Activated CD4-positive, alpha-beta memory T cell treated with anti-CD3 and anti-CD28 coated beads for 36 hours (primary cell): Measurements from ENCODE around the gene MS4A3. TPM values are rescaled to one million over a fixed set of nuclear protein-coding genes. Genes with fewer than 3 reads are reported as not detected.
"Not testable (repeated sequence)": the region's sequence is repeated elsewhere in the genome, so short reads cannot be mapped to it uniquely, and the experiment has no call there.

Source experiments
- CTCF ChIA-PET: fragments of 350-600 bp; sonication (Branson Sonifier 250); formaldehyde crosslinking; loops from one replicate; lab custom pipeline; 2021; ENCODE audit warnings: antibody characterized with exemption, inconsistent platforms; lab: Charles Lee
- POLR2A ChIA-PET: fragments of 350-600 bp; sonication (Branson Sonifier 250); formaldehyde crosslinking; loops from one replicate; lab custom pipeline; 2021; ENCODE audit warnings: antibody characterized with exemption; lab: Charles Lee
- DNase-seq: peaks from one replicate; pipeline ENCODE4 v3.0.0-alpha.2; 2020
- H3K27ac Mint-ChIP-seq: one replicate; pipeline ENCODE4 v1.8.0; 2021; ENCODE audit warnings: mixed read lengths
- H3K27me3 Mint-ChIP-seq: one replicate; pipeline ENCODE4 v1.8.0; 2021; ENCODE audit warnings: mixed read lengths
- H3K36me3 Mint-ChIP-seq: one replicate; pipeline ENCODE4 v1.8.0; 2021; ENCODE audit warnings: mixed read lengths
- H3K4me1 Mint-ChIP-seq: one replicate; pipeline ENCODE4 v1.8.0; 2021; ENCODE audit warnings: low read depth, mixed read lengths
- H3K4me3 Mint-ChIP-seq: one replicate; pipeline ENCODE4 v1.8.0; 2021; ENCODE audit warnings: mild to moderate bottlenecking, mixed read lengths
- H3K9me3 Mint-ChIP-seq: one replicate; pipeline ENCODE4 v1.8.0; 2021; ENCODE audit warnings: mixed read lengths
- intact Hi-C: fragments of 100-400 bp; cut with micrococcal nuclease; formaldehyde crosslinking; loops from one replicate; pipeline ENCODE4 v1.15.1; 2023
- total RNA-seq, 2 experiments: library from RNA; stranded (reverse); gene quantifications; one replicate each; pipeline ENCODE4 v1.2.3, GENCODE V29; 2021

Gene MS4A3, protein sequence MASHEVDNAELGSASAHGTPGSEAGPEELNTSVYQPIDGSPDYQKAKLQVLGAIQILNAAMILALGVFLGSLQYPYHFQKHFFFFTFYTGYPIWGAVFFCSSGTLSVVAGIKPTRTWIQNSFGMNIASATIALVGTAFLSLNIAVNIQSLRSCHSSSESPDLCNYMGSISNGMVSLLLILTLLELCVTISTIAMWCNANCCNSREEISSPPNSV
- not detected for total RNA-seq

- no peaks in the 10 kb centered on the region for H3K36me3 Mint-ChIP-seq
- CTCF ChIA-PET, result no interaction called here
- peaks cover 2% of the 10 kb centered on the region for H3K4me1 Mint-ChIP-seq
- H3K4me3 Mint-ChIP-seq, result no peak within 1 kb of the TSS
- no peak for DNase-seq
- H3K27ac Mint-ChIP-seq, result no peak within 1 kb of the TSS
- POLR2A ChIA-PET, result no interaction called here
- H3K9me3 Mint-ChIP-seq, result peaks cover 3% of the 10 kb centered on the region
- peaks cover 19% of the 10 kb centered on the region for H3K27me3 Mint-ChIP-seq
- intact Hi-C loops, result no loop called here
Observed at GRCh38 chr11:60056349-60056969, at the start of gene MS4A3. Gene MS4A3, plus strand, starts transcription at chr11:60056665. Its CDS starts 4,496 bp downstream, at chr11:60061161.

- Mint-ChIP-seq H3K27me3 (peaks cover 12% of the 10 kb centered on the region), H3K9me3 (peaks cover 2% of the 10 kb centered on the region), H3K4me1 (no peaks in the 10 kb centered on the region), H3K27ac (no peak within 1 kb of the TSS), H3K4me3 (no peak within 1 kb of the TSS), H3K36me3 (no peaks in the 10 kb centered on the region)
- intact Hi-C loops, result no loop called here
- ChIA-PET CTCF (no interaction called here), POLR2A (no interaction called here)
- no peak for DNase-seq
Observed at GRCh38 chr11:60016881-60017280, 39.6 kb upstream of the MS4A3 start, which contains the start of gene OOSP4B. Gene OOSP4B, plus strand, starts transcription at chr11:60017181.

- H3K4me3 Mint-ChIP-seq, result no peak overlapping the region
- no peak for DNase-seq
- no peaks in the 10 kb centered on the region for H3K9me3 Mint-ChIP-seq
- peaks cover 9% of the 10 kb centered on the region for H3K27me3 Mint-ChIP-seq
- H3K27ac Mint-ChIP-seq, result no peak overlapping the region
- POLR2A ChIA-PET, result no interaction called here
- H3K36me3 Mint-ChIP-seq, result no peaks in the 10 kb centered on the region
- CTCF ChIA-PET, result no interaction called here
- H3K4me1 Mint-ChIP-seq, result no peaks in the 10 kb centered on the region
- intact Hi-C loops, result no loop called here
Observed at GRCh38 chr11:60018058-60018457, 38.4 kb upstream of the MS4A3 start.

DNA sequence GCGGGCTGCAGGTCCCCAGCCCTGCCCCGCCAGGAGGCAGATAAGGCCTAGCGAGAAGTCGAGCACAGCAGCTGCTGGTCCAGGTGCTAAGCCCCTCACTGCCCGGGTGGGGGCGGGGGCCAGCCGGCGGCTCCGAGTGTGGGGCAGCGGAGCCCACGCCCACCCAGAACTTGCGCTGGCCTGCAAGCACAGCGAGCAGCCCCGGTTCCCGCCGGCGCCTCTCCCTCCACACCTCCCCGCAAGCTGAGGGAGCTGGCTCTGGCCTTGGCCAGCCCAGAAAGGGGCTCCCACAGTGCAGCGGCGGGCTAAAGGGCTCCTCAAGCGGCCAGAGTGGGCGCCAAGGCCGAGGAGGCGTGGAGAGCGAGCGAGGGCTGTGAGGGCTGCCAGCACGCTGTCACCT, 36.1 kb upstream of the MS4A3 start:
- H3K9me3 Mint-ChIP-seq, H3K27ac Mint-ChIP-seq, H3K4me3 Mint-ChIP-seq, DNase-seq, H3K4me1 Mint-ChIP-seq, H3K36me3 Mint-ChIP-seq, H3K27me3 Mint-ChIP-seq, CTCF ChIA-PET, POLR2A ChIA-PET, intact Hi-C loops: not testable (repeated sequence)

- H3K4me1 Mint-ChIP-seq, result no peaks in the 10 kb centered on the region
- ChIA-PET POLR2A (no interaction called here), CTCF (no interaction called here)
- intact Hi-C loops, result no loop called here
- H3K27ac Mint-ChIP-seq, result no peak overlapping the region
- no peaks in the 10 kb centered on the region for H3K9me3 Mint-ChIP-seq
- H3K36me3 Mint-ChIP-seq, result no peaks in the 10 kb centered on the region
- DNase-seq, result no peak
- peaks cover 6% of the 10 kb centered on the region for H3K27me3 Mint-ChIP-seq
- H3K4me3 Mint-ChIP-seq, result no peak overlapping the region
Observed at GRCh38 chr11:60029015-60029632, 27.3 kb upstream of the MS4A3 start.

GRCh38 chr11:60040109-60040508, 16.4 kb upstream of the MS4A3 start, which contains the start of gene OOSP2:
Gene OOSP2, plus strand, starts transcription at chr11:60040409. Its CDS starts 51 bp downstream, at chr11:60040460.
- no peak for DNase-seq
- no peak within 1 kb of the TSS for H3K27ac Mint-ChIP-seq
- H3K4me3 Mint-ChIP-seq, result no peak within 1 kb of the TSS
- no peaks in the 10 kb centered on the region for H3K9me3 Mint-ChIP-seq
- H3K27me3 Mint-ChIP-seq, result peaks cover 4% of the 10 kb centered on the region
- no peaks in the 10 kb centered on the region for H3K4me1 Mint-ChIP-seq
- no peaks in the 10 kb centered on the region for H3K36me3 Mint-ChIP-seq
- intact Hi-C loops, result no loop called here
- ChIA-PET CTCF (no interaction called here), POLR2A (no interaction called here)

- CTCF ChIA-PET, DNase-seq, H3K27ac Mint-ChIP-seq, intact Hi-C loops, H3K27me3 Mint-ChIP-seq, H3K4me3 Mint-ChIP-seq, POLR2A ChIA-PET, H3K36me3 Mint-ChIP-seq, H3K9me3 Mint-ChIP-seq, H3K4me1 Mint-ChIP-seq: not testable (repeated sequence)
Observed at GRCh38 chr11:60050422-60050821, 6.0 kb upstream of the MS4A3 start.

GRCh38 chr11:60050839-60051238, 5.6 kb upstream of the MS4A3 start:
- H3K4me3 Mint-ChIP-seq, H3K27me3 Mint-ChIP-seq, intact Hi-C loops, CTCF ChIA-PET, POLR2A ChIA-PET, H3K27ac Mint-ChIP-seq, H3K4me1 Mint-ChIP-seq, H3K9me3 Mint-ChIP-seq, H3K36me3 Mint-ChIP-seq, DNase-seq: not testable (repeated sequence)

GRCh38 chr11:60059052-60059451, 2.6 kb downstream of the MS4A3 start:
- Mint-ChIP-seq H3K4me3 (no peak overlapping the region), H3K36me3 (no peaks in the 10 kb centered on the region), H3K9me3 (peaks cover 3% of the 10 kb centered on the region), H3K27ac (no peak overlapping the region), H3K27me3 (peaks cover 18% of the 10 kb centered on the region), H3K4me1 (peaks cover 2% of the 10 kb centered on the region)
- no peak for DNase-seq
- ChIA-PET POLR2A (no interaction called here), CTCF (no interaction called here)
- intact Hi-C loops, result no loop called here

GRCh38 chr11:60059521-60060240, 3.2 kb downstream of the MS4A3 start:
- no peak for DNase-seq

GRCh38 chr11:60064111-60064510, 7.6 kb downstream of the MS4A3 start:
- POLR2A ChIA-PET, result no interaction called here
- no peak for DNase-seq
- CTCF ChIA-PET, result no interaction called here
- H3K4me3 Mint-ChIP-seq, result no peak overlapping the region
- peaks cover 4% of the 10 kb centered on the region for H3K27me3 Mint-ChIP-seq
- no peaks in the 10 kb centered on the region for H3K36me3 Mint-ChIP-seq
- H3K9me3 Mint-ChIP-seq, result peaks cover 3% of the 10 kb centered on the region
- intact Hi-C loops, result no loop called here
- H3K27ac Mint-ChIP-seq, result no peak overlapping the region
- peaks cover 2% of the 10 kb centered on the region for H3K4me1 Mint-ChIP-seq

More at GRCh38 chr11:60059521-60060240, 3.2 kb downstream of the MS4A3 start:
- no peaks in the 10 kb centered on the region for H3K36me3 Mint-ChIP-seq
- ChIA-PET POLR2A (no interaction called here), CTCF (no interaction called here)
- no peak overlapping the region for H3K27ac Mint-ChIP-seq
- peaks cover 3% of the 10 kb centered on the region for H3K9me3 Mint-ChIP-seq
- peaks cover 2% of the 10 kb centered on the region for H3K4me1 Mint-ChIP-seq
- peaks cover 18% of the 10 kb centered on the region for H3K27me3 Mint-ChIP-seq
- intact Hi-C loops, result no loop called here
- no peak overlapping the region for H3K4me3 Mint-ChIP-seq

DNA sequence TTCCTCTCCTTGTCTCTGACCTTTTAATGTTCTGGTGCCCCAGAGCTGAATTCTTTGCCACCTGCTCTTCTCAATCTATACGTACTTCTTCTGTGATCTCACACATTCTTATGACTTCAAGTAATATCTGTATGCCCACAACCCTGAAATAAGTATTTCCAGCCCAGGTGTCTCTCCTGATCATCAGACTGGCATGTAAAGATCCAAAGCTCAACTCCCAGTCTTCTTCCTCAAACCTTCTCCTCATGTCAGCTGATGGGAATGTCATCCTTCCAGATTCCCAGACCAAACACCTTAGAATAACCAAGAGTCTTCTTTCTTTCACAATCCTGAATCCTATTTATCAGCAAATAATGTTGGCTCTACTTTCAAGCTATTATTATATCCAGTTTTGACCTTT, 9.3 kb downstream of the MS4A3 start:
- H3K27me3 Mint-ChIP-seq, result peaks cover 8% of the 10 kb centered on the region
- DNase-seq, result no peak
- CTCF ChIA-PET, result no interaction called here
- no peak overlapping the region for H3K4me3 Mint-ChIP-seq
- no peak overlapping the region for H3K27ac Mint-ChIP-seq
- POLR2A ChIA-PET, result no interaction called here
- no peaks in the 10 kb centered on the region for H3K4me1 Mint-ChIP-seq
- no peaks in the 10 kb centered on the region for H3K9me3 Mint-ChIP-seq
- H3K36me3 Mint-ChIP-seq, result no peaks in the 10 kb centered on the region
- intact Hi-C loops, result no loop called here
